HepG2 (cell line): ENCODE results near the gene MAP3K19. TPM values are rescaled to one million over a fixed set of nuclear protein-coding genes. Genes with fewer than 3 reads are reported as not detected.
A peak's percentile ranks its signal among the peaks of the same experiment; 100 is the strongest.

Experiments used
- BCL6 ChIP-seq: IDR thresholded peaks from 2 replicates; pipeline ENCODE4 v1.6.1; 2016; ENCODE audit warnings: missing genetic modification reagents, missing compliant biosample characterization
- CENPX ChIP-seq: sonication (generic); formaldehyde crosslinking; IDR thresholded peaks from 2 replicates; pipeline ENCODE4 v1.9.0; 2021; ENCODE audit warnings: mild to moderate bottlenecking, missing genetic modification reagents, moderate library complexity
- GRHL1 ChIP-seq: sonication (generic); formaldehyde crosslinking; conservative IDR thresholded peaks from 2 replicates; pipeline ENCODE4 v1.8.0; 2022; ENCODE audit warnings: missing genetic modification reagents
- ISL2 ChIP-seq: sonication (generic); formaldehyde crosslinking; IDR thresholded peaks from 2 replicates; pipeline ENCODE4 v1.5.0; 2020; ENCODE audit warnings: missing genetic modification reagents
- MZF1 ChIP-seq: sonication (generic); formaldehyde crosslinking; IDR thresholded peaks from 2 replicates; pipeline ENCODE4 v1.8.1; 2023; ENCODE audit warnings: mild to moderate bottlenecking, missing genetic modification reagents, borderline replicate concordance
- PRMT3 ChIP-seq: sonication (generic); formaldehyde crosslinking; IDR thresholded peaks from 2 replicates; pipeline ENCODE4 v1.8.1; 2022; ENCODE audit warnings: low read depth, mild to moderate bottlenecking, moderate library complexity, missing genetic modification reagents, borderline replicate concordance
- SMARCC2 ChIP-seq: fragments of 450-650 bp; IDR thresholded peaks from 2 replicates; pipeline ENCODE4 v1.6.1; 2017; ENCODE audit warnings: antibody characterized with exemption, mild to moderate bottlenecking
- SNAI1 ChIP-seq: sonication (generic); formaldehyde crosslinking; IDR thresholded peaks from 2 replicates; pipeline ENCODE4 v1.5.0; 2020; ENCODE audit warnings: mild to moderate bottlenecking, missing genetic modification reagents, borderline replicate concordance
- SP5 ChIP-seq: IDR thresholded peaks from 2 replicates; pipeline ENCODE4 v1.6.1; 2016; ENCODE audit warnings: low read depth, borderline replicate concordance
- ZBED4 ChIP-seq: sonication (generic); formaldehyde crosslinking; IDR thresholded peaks from 2 replicates; pipeline ENCODE4 v1.4.0; 2020; ENCODE audit warnings: missing genetic modification reagents, borderline replicate concordance
- ZNF180 ChIP-seq: sonication (generic); formaldehyde crosslinking; IDR thresholded peaks from 2 replicates; pipeline ENCODE4 v1.4.0; 2020; ENCODE audit warnings: low read depth, missing genetic modification reagents, borderline replicate concordance
- ZNF256 ChIP-seq: sonication (generic); formaldehyde crosslinking; conservative IDR thresholded peaks from 2 replicates; pipeline ENCODE4 v1.4.0; 2020; ENCODE audit warnings: missing genetic modification reagents
- ZNF513 ChIP-seq: sonication (generic); formaldehyde crosslinking; conservative IDR thresholded peaks from 2 replicates; pipeline ENCODE4 v1.5.0; 2020; ENCODE audit warnings: missing genetic modification reagents
- ZNF570 ChIP-seq: sonication (generic); formaldehyde crosslinking; IDR thresholded peaks from 2 replicates; pipeline ENCODE4 v1.4.0; 2020; ENCODE audit warnings: mild to moderate bottlenecking, missing genetic modification reagents, borderline replicate concordance
- ZNF589 ChIP-seq: sonication (generic); formaldehyde crosslinking; conservative IDR thresholded peaks from 2 replicates; pipeline ENCODE4 v1.8.0; 2022; ENCODE audit warnings: mild to moderate bottlenecking, moderate library complexity, missing genetic modification reagents
- ZNF597 ChIP-seq: sonication (generic); formaldehyde crosslinking; IDR thresholded peaks from 2 replicates; pipeline ENCODE4 v1.5.0; 2020; ENCODE audit warnings: missing genetic modification reagents
- ZNF644 ChIP-seq: IDR thresholded peaks from 2 replicates; pipeline ENCODE4 v1.6.1; 2016; ENCODE audit warnings: low read depth
- polyA plus RNA-seq, 8 experiments: library from polyadenylated mRNA; depleted of rRNA in 3 of 8; stranded (reverse) in 7 of 8; unstranded in 1 of 8; fragments of >200 nt; fragmentation: Illumina TruSeq in 4 of 8; extraction: Trizol in 4 of 8; gene quantifications; 2 replicates each; pipeline versions ENCODE4 v1.2.1 to v1.2.3, GENCODE V29; 2011 to 2016; ENCODE audit warnings: low read depth in 4 of 8, missing spikeins in 1 of 8, mixed read lengths in 1 of 8; ENCODE audit not compliant: insufficient read depth in 1 of 8
- total RNA-seq, 5 experiments: library from RNA; depleted of rRNA; stranded (reverse); fragments of >200 nt; fragmentation: Illumina TruSeq; extraction: Trizol; gene quantifications; 2 replicates each; pipeline ENCODE4 v1.2.3, GENCODE V29; 2016; ENCODE audit warnings: low read depth in 1 of 5

MAP3K19 gene
- total and polyA plus RNA-seq, 2 of the 13 experiments (the other 11 are each of a cell fraction or from before 2014, with no cell fraction given) = not detected

- TF ChIP-seq ZBED4 (peak; percentile 15; the same call in 1 of the 2 replicates), ZNF180 (CRISPR knock-in tag) (no peak), BCL6 (CRISPR knock-in tag) (no peak), PRMT3 (CRISPR knock-in tag) (no peak), ISL2 (CRISPR knock-in tag) (peak; percentile 72), ZNF570 (0 out of 2 replicates have a peak, but pooled peaks have one; percentile 82), SP5 (CRISPR knock-in tag) (peak; percentile 87), ZNF644 (CRISPR knock-in tag) (no peak), MZF1 (CRISPR knock-in tag) (no peak), GRHL1 (CRISPR knock-in tag) (no peak), CENPX (no peak), ZNF513 (CRISPR knock-in tag) (no peak), SMARCC2 (no peak), ZNF589 (CRISPR knock-in tag) (peak; percentile 29), ZNF597 (CRISPR knock-in tag) (no peak), SNAI1 (CRISPR knock-in tag) (peak; percentile 34; the same call in 1 of the 2 replicates), ZNF256 (CRISPR knock-in tag) (no peak)
Observed at GRCh38 chr2:134918526-134919340, 128.5 kb downstream of the MAP3K19 start, which contains the start of gene CCNT2 (continued).
